ENCODE measurements around the gene F10. TPM values are rescaled to one million over a fixed set of nuclear protein-coding genes. Genes with fewer than 3 reads are reported as not detected.
A peak's percentile ranks its signal among the peaks of the same experiment; 100 is the strongest.

Gene F10
- total and polyA plus RNA-seq, 2 of the 13 experiments (the other 11 are each of a cell fraction or from before 2014, with no cell fraction given): 58.4 to 237 TPM

- TF ChIP-seq ZNF740 (CRISPR knock-in tag; IDR thresholded peaks at IDR 0.05) (no peak), ZKSCAN8 (CRISPR knock-in tag; IDR thresholded peaks at IDR 0.05; ENCODE audit: borderline replicate concordance) (no peak), ZBTB39 (CRISPR knock-in tag; IDR thresholded peaks at IDR 0.05) (no peak), ZNF549 (CRISPR knock-in tag; IDR thresholded peaks at IDR 0.05) (no peak), HCFC1 (IDR thresholded peaks at IDR 0.05; ENCODE audit: low read depth, low read length) (no peak), ZNF468 (CRISPR knock-in tag; IDR thresholded peaks at IDR 0.05) (0 out of 2 replicates have a peak, but pooled peaks have one; percentile 0), ZFP36L1 (CRISPR knock-in tag; IDR thresholded peaks at IDR 0.05) (peak; percentile 88), POLR2AphosphoS2 (IDR thresholded peaks at IDR 0.05; ENCODE audit: low read depth, low read length) (no peak), NR0B2 (CRISPR knock-in tag; IDR thresholded peaks at IDR 0.05) (0 out of 2 replicates have a peak, but pooled peaks have one; percentile 46), CREBL2 (CRISPR knock-in tag; IDR thresholded peaks at IDR 0.05; ENCODE audit: borderline replicate concordance) (no peak), ZNF562 (CRISPR knock-in tag; IDR thresholded peaks at IDR 0.05; ENCODE audit: borderline replicate concordance) (no peak), ZNF232 (CRISPR knock-in tag; IDR thresholded peaks at IDR 0.05; ENCODE audit: borderline replicate concordance) (0 out of 2 replicates have a peak, but pooled peaks have one; percentile 37), ZBTB40 (IDR thresholded peaks at IDR 0.05) (no peak), ZBTB40 (CRISPR knock-in tag; IDR thresholded peaks at IDR 0.05) (no peak), ZNF598 (CRISPR knock-in tag; IDR thresholded peaks at IDR 0.05; ENCODE audit: borderline replicate concordance) (no peak), TBL1XR1 (IDR thresholded peaks at IDR 0.05; ENCODE audit: borderline replicate concordance, low read length, partially characterized antibody) (no peak)
These were observed 30.6 kb downstream of the F10 start (continued) for GRCh38 chr13:113152984-113153809.
